Limb (tissue), 2 donors: ENCODE measurements around the gene PSRC1.
A peak's percentile ranks its signal among the peaks of the same experiment; 100 is the strongest.

Experiments used
- DNase-seq, 2 donors: peaks; one replicate each; pipeline ENCODE4 v3.0.0-alpha.2; 2016; ENCODE audit errors: extremely low spot score in 2 of 2

PSRC1 gene

GRCh38 chr1:109272021-109272799 is 10.7 kb downstream of the PSRC1 start:
- DNase-seq: peak in 1 of 2 donors; percentile 40

- no peak for DNase-seq
Observed at GRCh38 chr1:109271458-109271857, 11.5 kb downstream of the PSRC1 start.

- DNase-seq: peak in 1 of 2 donors; percentile 22
Observed at GRCh38 chr1:109270623-109271317, 12.2 kb downstream of the PSRC1 start.

GRCh38 chr1:109269981-109270622 is 12.8 kb downstream of the PSRC1 start:
- peak in 1 of 2 donors; percentile 21 for DNase-seq

GRCh38 chr1:109269212-109269980 is 13.5 kb downstream of the PSRC1 start:
- DNase-seq: no peak

GRCh38 chr1:109268431-109269211 is 14.3 kb downstream of the PSRC1 start:
- peak in 1 of 2 donors; percentile 23 for DNase-seq

- peak in 1 of 2 donors; percentile 26 for DNase-seq
Observed at GRCh38 chr1:109267743-109268300, 15.1 kb downstream of the PSRC1 start.

- DNase-seq: peak in 1 of 2 donors; percentile 26
Observed at GRCh38 chr1:109266965-109267364, 16.0 kb downstream of the PSRC1 start.

GRCh38 chr1:109265741-109266330 is 17.1 kb downstream of the PSRC1 start:
- DNase-seq: no peak

GRCh38 chr1:109265016-109265415 is 17.9 kb downstream of the PSRC1 start:
- no peak for DNase-seq

GRCh38 chr1:109264379-109264755 is 18.6 kb downstream of the PSRC1 start:
- DNase-seq: no peak

- DNase-seq: peak; percentile 55 to 84
Observed at GRCh38 chr1:109263597-109264378, 19.2 kb downstream of the PSRC1 start.

GRCh38 chr1:109263234-109263596 is 19.7 kb downstream of the PSRC1 start:
- DNase-seq: no peak

- no peak for DNase-seq
Observed at GRCh38 chr1:109262231-109263055, 20.5 kb downstream of the PSRC1 start.

GRCh38 chr1:109261578-109261977 is 21.4 kb downstream of the PSRC1 start:
- no peak for DNase-seq

GRCh38 chr1:109261006-109261405 is 21.9 kb downstream of the PSRC1 start:
- no peak for DNase-seq

GRCh38 chr1:109259674-109260557 is 23.0 kb downstream of the PSRC1 start:
- no peak for DNase-seq
